Gastroesophageal sphincter (tissue), 3 donors: Measurements from ENCODE around the gene SLC23A2.

Experiments used
- CTCF ChIP-seq, 4 experiments: fragments of 200-600 bp in 2 of 4; fragments of 450-650 bp in 2 of 4; sonication (generic) in 1 of 4; IDR thresholded peaks; one replicate each; pipeline ENCODE4 v1.5.1; 2017 to 2019; ENCODE audit warnings: antibody characterized with exemption in 4 of 4, mild to moderate bottlenecking in 2 of 4, moderate library complexity in 2 of 4
- POLR2A ChIP-seq, 2 donors: fragments of 450-650 bp; IDR thresholded peaks; one replicate each; pipeline ENCODE4 v1.6.1; 2017; ENCODE audit warnings: antibody characterized with exemption in 2 of 2, mild to moderate bottlenecking in 2 of 2, moderate library complexity in 1 of 2
- POLR2AphosphoS5 ChIP-seq: sonication (generic); formaldehyde crosslinking; IDR thresholded peaks from one replicate; pipeline ENCODE4 v1.6.1; 2017; ENCODE audit warnings: antibody characterized with exemption

- TF ChIP-seq CTCF (IDR thresholded peaks at IDR 0.05) (no peak), POLR2AphosphoS5 (no peak), POLR2A (IDR thresholded peaks at IDR 0.05) (no peak)
Observed at GRCh38 chr20:4905195-4905594, 96.1 kb downstream of the SLC23A2 start.
